Measurements from ENCODE around the gene COL18A1. TPM values are rescaled to one million over a fixed set of nuclear protein-coding genes. Genes with fewer than 3 reads are reported as not detected.

Gene COL18A1
- total RNA-seq, 1 experiment from 2014 or later, result 3.7 TPM

DNA sequence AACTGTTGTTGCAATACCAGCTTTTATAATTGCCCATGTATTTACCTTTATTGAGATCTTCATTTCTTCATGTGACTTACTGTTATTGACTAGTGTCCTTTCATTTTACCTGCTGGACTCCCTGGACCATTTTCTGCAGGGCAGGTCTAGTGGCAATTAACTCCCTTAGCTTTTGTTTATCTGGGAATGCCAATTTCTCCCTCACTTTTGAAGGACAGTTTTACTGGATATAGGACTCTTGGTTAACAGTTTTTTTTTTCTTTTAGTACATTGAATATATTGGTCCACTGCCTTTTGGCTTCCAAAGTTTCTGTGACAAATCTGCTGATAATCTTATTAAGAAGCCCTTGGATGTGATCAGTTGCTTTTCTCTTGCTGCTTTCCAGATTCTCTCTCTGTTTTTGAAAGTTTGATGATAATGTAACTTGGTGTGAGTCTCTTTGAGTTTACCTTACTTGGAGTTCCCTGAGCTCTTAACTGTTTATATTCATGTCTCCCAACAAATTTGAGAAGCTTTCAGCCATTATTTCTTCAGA is 56.9 kb downstream of the COL18A1 start:
- DNase-seq (ENCODE audit: extremely low read depth, low read depth), result no peak

- no peak for DNase-seq (ENCODE audit: extremely low read depth, low read depth)
Measured at GRCh38 chr21:45463871-45464270, 58.9 kb downstream of the COL18A1 start.

DNA sequence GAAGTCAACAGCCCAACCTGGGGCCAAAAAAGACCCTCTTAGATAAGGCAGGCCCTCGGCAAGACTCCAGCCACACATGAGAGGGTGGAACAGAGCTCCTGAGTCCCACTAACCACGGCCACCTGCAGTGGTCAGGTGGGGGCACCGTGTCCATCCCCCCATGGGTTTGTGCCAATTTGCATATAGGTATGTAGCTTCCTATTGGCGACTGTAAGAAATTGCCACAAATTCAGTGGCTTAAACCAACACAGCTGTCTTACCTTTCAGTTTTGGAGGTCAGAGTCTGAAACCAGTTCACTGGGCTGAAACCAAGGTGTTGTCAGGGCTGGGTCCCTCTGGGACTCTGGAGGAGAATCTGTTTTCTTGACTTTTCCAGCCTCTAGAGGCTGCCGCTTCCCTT is 59.3 kb downstream of the COL18A1 start:
- DNase-seq (ENCODE audit: extremely low read depth, low read depth), result no peak

DNA sequence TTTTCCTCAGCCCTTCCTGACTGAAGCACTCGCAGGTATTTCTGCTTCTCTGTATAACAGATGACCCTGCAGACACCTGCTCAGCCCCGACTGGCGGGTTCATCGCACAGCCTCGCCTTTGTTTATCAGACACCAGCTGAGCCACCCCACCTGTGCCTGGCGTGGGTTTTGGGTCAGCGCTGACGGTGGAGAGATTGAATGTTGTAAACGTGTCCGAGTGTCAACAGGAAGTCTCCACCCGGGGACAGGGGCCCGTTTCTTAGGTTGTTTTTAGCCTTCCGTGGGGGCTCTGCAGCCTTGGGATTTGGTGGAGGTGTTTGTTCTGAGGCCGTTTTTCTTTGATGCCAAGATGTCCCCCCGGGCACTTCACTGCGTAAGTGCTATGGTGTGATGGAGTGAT is 60.1 kb downstream of the COL18A1 start:
- DNase-seq (ENCODE audit: extremely low read depth, low read depth), result no peak

GRCh38 chr21:45465611-45466329 is 60.8 kb downstream of the COL18A1 start:
- DNase-seq (ENCODE audit: extremely low read depth, low read depth), result no peak

- no peak for DNase-seq (ENCODE audit: extremely low read depth, low read depth)
Measured at GRCh38 chr21:45466330-45467220, 61.6 kb downstream of the COL18A1 start.

DNA sequence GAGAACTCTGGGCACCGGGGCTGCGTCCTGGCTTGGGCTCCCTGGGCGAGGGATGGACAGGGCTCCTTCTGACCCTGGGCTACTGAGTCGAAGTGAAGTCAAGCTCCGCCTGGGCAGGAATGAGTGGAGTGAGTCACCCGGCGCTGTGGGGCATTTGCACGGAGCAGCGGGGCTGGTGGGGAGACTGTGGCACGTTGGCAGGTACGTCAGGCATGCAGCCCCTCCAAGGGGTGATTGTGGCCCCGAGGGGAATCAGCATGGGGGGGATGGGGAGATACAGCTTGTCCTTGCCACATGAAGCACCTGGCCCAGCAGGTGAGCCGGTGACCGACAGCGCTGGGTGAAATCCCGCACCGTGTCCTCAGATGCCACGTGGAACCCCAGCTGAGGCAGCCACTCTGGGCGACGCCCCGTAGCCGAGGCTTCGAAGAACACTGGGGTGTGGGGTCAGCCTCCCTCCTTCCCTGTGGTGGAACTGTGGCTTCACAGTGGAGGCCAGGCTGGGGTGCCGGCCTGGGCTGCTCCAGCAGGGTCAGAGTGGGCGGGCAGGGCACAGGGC is 62.3 kb downstream of the COL18A1 start:
- DNase-seq (ENCODE audit: extremely low read depth, low read depth), result no peak

DNA sequence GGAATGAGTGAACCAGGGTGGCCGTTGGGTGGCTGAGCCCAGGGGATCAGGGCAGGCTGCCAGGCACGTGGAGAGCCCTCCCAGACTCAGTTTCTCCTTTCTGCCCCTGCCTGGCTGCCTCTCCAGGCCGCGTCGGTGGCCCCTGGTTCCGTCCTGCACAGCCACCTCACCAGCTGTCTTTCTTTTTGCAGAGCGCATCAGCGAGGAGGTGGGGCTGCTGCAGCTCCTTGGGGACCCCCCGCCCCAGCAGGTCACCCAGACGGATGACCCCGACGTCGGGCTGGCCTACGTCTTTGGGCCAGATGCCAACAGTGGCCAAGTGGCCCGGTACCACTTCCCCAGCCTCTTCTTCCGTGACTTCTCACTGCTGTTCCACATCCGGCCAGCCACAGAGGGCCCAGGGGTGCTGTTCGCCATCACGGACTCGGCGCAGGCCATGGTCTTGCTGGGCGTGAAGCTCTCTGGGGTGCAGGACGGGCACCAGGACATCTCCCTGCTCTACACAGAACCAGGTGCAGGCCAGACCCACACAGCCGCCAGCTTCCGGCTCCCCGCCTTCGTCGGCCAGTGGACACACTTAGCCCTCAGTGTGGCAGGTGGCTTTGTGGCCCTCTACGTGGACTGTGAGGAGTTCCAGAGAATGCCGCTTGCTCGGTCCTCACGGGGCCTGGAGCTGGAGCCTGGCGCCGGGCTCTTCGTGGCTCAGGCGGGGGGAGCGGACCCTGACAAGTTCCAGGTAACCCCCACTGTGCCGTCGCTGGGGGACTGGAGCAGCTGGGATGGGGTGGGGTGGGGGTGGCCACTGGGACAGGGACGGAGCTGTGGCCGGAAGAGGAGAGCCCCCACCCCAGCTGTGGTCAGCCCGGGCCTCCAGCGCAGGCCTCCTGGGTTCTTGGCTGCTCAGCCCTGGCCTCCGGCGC is 63.3 kb downstream of the COL18A1 start:
- no peak for DNase-seq (ENCODE audit: extremely low read depth, low read depth)

- no peak for DNase-seq (ENCODE audit: extremely low read depth, low read depth)
Measured at GRCh38 chr21:45468971-45469272, 64.0 kb downstream of the COL18A1 start.

DNA sequence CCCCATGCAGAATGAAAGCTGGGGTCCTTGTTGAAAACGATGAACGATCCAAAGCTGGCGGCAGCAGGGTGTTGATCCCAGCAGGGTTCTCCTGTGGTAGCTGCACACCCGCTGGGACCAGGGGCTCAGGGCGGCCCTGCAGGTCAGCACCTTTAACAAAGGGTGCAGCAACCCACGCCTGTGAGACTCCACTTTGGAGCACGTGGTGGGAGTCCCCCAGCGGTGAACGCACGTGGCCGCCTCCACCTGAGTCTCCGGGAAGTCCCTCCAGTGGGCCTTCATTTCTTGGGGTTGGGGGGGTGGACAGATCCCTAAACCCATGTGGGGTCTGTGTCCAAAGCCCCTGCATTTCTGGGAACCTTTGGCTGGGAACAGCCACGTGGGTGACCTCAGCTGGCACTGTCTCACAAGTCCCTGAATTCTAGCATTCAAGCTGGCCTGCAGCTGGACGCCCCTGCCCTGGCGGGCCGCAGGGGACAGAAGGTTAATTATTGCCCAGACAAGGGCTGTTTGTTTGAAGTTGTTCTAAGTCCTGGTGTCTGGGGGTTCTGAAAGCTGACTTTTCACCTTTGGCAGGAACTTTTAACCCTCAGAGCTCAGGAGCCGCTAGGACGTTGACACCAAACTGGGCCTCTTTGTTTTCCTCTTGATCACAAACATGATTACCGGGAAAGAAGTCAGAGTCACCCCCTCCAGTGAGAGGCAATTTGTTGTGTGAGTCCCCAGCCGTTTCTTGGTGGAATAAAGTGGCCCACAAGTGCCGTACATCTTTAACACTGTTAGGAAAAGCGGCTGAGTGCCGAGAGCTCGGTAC is 64.5 kb downstream of the COL18A1 start:
- DNase-seq (ENCODE audit: extremely low read depth, low read depth), result no peak

GRCh38 chr21:45470087-45470515 is 65.1 kb downstream of the COL18A1 start:
- no peak for DNase-seq (ENCODE audit: extremely low read depth, low read depth)

GRCh38 chr21:45470773-45471524 is 66.0 kb downstream of the COL18A1 start:
- no peak for DNase-seq (ENCODE audit: extremely low read depth, low read depth)

- DNase-seq (ENCODE audit: extremely low read depth, low read depth), result no peak
Measured at GRCh38 chr21:45471525-45472221, 66.7 kb downstream of the COL18A1 start.

GRCh38 chr21:45472445-45473365 is 67.7 kb downstream of the COL18A1 start:
- no peak for DNase-seq (ENCODE audit: extremely low read depth, low read depth)

DNA sequence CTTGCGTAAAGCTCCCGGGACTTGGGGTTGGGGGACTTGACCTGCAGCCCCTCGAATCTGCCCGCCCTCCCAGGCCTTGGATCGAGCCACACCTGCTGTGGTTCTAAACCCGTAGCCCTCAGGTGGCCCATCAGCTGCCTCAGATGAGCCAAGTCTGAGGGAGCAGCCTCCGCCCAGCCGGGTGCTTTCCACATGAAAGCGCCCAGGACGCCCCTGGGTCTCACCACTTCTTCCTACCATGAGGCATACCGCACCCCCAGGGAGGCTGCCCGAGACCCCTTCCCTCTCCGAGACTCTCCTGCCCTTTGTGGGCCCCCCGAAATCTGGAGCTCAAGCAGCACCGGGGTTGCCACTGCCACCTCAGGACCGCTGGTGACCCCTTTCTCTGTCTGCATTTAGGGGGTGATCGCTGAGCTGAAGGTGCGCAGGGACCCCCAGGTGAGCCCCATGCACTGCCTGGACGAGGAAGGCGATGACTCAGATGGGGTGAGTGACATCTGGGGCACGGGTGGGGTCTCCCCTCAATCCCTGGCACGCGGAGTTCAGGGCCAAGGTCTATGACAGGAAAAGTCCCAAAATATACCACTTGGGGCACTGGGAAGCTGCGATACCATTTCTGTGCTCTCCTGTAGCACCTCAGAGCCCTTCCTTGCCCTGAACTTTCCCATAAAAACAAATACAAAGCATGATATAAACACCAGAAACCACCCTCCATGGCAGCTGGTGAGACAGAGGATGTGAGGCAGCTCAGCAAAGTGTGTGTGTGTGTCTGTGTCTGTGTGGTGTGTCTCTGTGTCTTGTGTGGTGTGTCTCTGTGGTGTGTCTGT is 68.7 kb downstream of the COL18A1 start:
- DNase-seq (ENCODE audit: extremely low read depth, low read depth), result no peak

GRCh38 chr21:45474323-45474950 is 69.5 kb downstream of the COL18A1 start:
- DNase-seq (ENCODE audit: extremely low read depth, low read depth), result no peak

Measured in NCI-H460 (cell line).